ENCODE results near the gene COPA. TPM values are rescaled to one million over a fixed set of nuclear protein-coding genes. Genes with fewer than 3 reads are reported as not detected.

The COPA gene
- total and polyA plus RNA-seq, 2 donors from 2014 or later, result 50.1 to 160 TPM

GRCh38 chr1:160360227-160360695 lies 17.2 kb upstream of the COPA start:
- FAIRE-seq, result no peak
- intact Hi-C loops (cut with DNase I), result no loop called here
- no peaks in the 10 kb centered on the region for H3K4me1 ChIP-seq (ENCODE audit: control insufficient read depth in 2 of 3, insufficient read depth in 2 of 3, low read depth in 1 of 3, low read length in 3 of 3)
- no peak for TF ChIP-seq CTCF (IDR thresholded peaks at IDR 0.05; ENCODE audit: borderline replicate concordance, extremely low read depth, insufficient read depth)
- H3K36me3 ChIP-seq (ENCODE audit: control insufficient read depth in 2 of 3, insufficient read depth in 3 of 3, low read length in 3 of 3), result peaks cover 6 to 29% (median 20%) of the 10 kb centered on the region in 3 donors
- no peak overlapping the region for H3K9ac ChIP-seq (ENCODE audit: low read length in 3 of 3)
- no peaks in the 10 kb centered on the region for H3K27me3 ChIP-seq (ENCODE audit: control insufficient read depth, insufficient read depth, low read length)
- no peak overlapping the region for H3K27ac ChIP-seq (ENCODE audit: low read depth in 2 of 2, low read length in 2 of 2)
- DNase-seq, result no peak
- H3K4me3 ChIP-seq (ENCODE audit: low read length in 3 of 3), result no peak overlapping the region
- H3K9me3 ChIP-seq (ENCODE audit: control insufficient read depth in 2 of 3, insufficient read depth in 1 of 3, low read length in 3 of 3), result no peaks in the 10 kb centered on the region

- H3K4me3 ChIP-seq (ENCODE audit: low read length in 3 of 3), result no peak overlapping the region
- H3K27ac ChIP-seq (ENCODE audit: low read depth in 2 of 2, low read length in 2 of 2), result no peak overlapping the region
- no peak overlapping the region for H3K9ac ChIP-seq (ENCODE audit: low read length in 3 of 3)
- H3K27me3 ChIP-seq (ENCODE audit: control insufficient read depth, insufficient read depth, low read length), result no peaks in the 10 kb centered on the region
- H3K4me1 ChIP-seq (ENCODE audit: control insufficient read depth in 2 of 3, insufficient read depth in 2 of 3, low read depth in 1 of 3, low read length in 3 of 3), result no peaks in the 10 kb centered on the region
- TF ChIP-seq CTCF (IDR thresholded peaks at IDR 0.05; ENCODE audit: borderline replicate concordance, extremely low read depth, insufficient read depth), result no peak
- peaks cover 12 to 33% (median 22%) of the 10 kb centered on the region in 3 donors for H3K36me3 ChIP-seq (ENCODE audit: control insufficient read depth in 2 of 3, insufficient read depth in 3 of 3, low read length in 3 of 3)
- DNase-seq, result no peak
- FAIRE-seq, result no peak
- intact Hi-C loops (cut with DNase I), result no loop called here
- no peaks in the 10 kb centered on the region for H3K9me3 ChIP-seq (ENCODE audit: control insufficient read depth in 2 of 3, insufficient read depth in 1 of 3, low read length in 3 of 3)
Observed at GRCh38 chr1:160359559-160360226, 16.6 kb upstream of the COPA start.

- intact Hi-C loops (cut with DNase I), result no loop called here
- DNase-seq, result no peak
- H3K9me3 ChIP-seq (ENCODE audit: control insufficient read depth in 2 of 3, insufficient read depth in 1 of 3, low read length in 3 of 3), result no peaks in the 10 kb centered on the region
- peaks cover 19 to 43% (median 36%) of the 10 kb centered on the region in 3 donors for H3K36me3 ChIP-seq (ENCODE audit: control insufficient read depth in 2 of 3, insufficient read depth in 3 of 3, low read length in 3 of 3)
- FAIRE-seq, result no peak
- no peak overlapping the region for H3K9ac ChIP-seq (ENCODE audit: low read length in 3 of 3)
- no peaks in the 10 kb centered on the region for H3K4me1 ChIP-seq (ENCODE audit: control insufficient read depth in 2 of 3, insufficient read depth in 2 of 3, low read depth in 1 of 3, low read length in 3 of 3)
- H3K27me3 ChIP-seq (ENCODE audit: control insufficient read depth, insufficient read depth, low read length), result no peaks in the 10 kb centered on the region
- no peak for TF ChIP-seq CTCF (IDR thresholded peaks at IDR 0.05; ENCODE audit: borderline replicate concordance, extremely low read depth, insufficient read depth)
- H3K27ac ChIP-seq (ENCODE audit: low read depth in 2 of 2, low read length in 2 of 2), result no peak overlapping the region
- no peak overlapping the region for H3K4me3 ChIP-seq (ENCODE audit: low read length in 3 of 3)
Observed at GRCh38 chr1:160358073-160358472, 15.0 kb upstream of the COPA start.
